Amniotic stem cell (primary cell): ENCODE results near the gene WDR73.
"Not testable (repeated sequence)": the region's sequence is repeated elsewhere in the genome, so short reads cannot be mapped to it uniquely, and the experiment has no call there.

Source experiments
- DNase-seq: peaks from one replicate; lab custom pipeline; 2025; lab: John Stamatoyannopoulos, UW

The WDR73 gene

DNA sequence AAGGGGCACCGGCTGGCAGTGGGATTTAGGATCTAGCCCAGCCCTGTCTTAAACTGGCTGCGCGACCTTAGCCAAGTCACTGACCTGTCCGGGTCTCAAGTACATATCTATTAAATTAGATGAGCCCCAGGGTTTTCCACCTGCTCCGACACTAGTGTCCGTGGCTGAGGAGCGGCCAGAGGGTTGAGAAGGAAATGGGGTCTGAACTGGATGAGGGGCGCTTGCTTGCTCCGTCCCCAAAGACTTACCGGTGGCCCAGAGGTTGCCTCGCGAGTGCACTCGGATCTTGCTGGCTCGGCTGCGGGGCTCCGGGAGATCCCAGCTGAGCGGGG lies 3.6 kb upstream of the WDR73 start:
- DNase-seq = no peak

GRCh38 chr15:84656972-84657371 lies 2.9 kb upstream of the WDR73 start:
- no peak for DNase-seq

GRCh38 chr15:84654689-84655453 lies 788 bp upstream of the WDR73 start:
- DNase-seq = peak; percentile 62

GRCh38 chr15:84653584-84653909 lies 536 bp downstream of the WDR73 start:
- no peak for DNase-seq

GRCh38 chr15:84649706-84650105 lies 4.4 kb downstream of the WDR73 start:
- DNase-seq = no peak

- DNase-seq = no peak
Observed at GRCh38 chr15:84648539-84648938, 5.5 kb downstream of the WDR73 start.

GRCh38 chr15:84647726-84648125 lies 6.4 kb downstream of the WDR73 start:
- no peak for DNase-seq

- no peak for DNase-seq
Observed at GRCh38 chr15:84645997-84646396, 8.1 kb downstream of the WDR73 start.

GRCh38 chr15:84645496-84645895 lies 8.6 kb downstream of the WDR73 start:
- no peak for DNase-seq

DNA sequence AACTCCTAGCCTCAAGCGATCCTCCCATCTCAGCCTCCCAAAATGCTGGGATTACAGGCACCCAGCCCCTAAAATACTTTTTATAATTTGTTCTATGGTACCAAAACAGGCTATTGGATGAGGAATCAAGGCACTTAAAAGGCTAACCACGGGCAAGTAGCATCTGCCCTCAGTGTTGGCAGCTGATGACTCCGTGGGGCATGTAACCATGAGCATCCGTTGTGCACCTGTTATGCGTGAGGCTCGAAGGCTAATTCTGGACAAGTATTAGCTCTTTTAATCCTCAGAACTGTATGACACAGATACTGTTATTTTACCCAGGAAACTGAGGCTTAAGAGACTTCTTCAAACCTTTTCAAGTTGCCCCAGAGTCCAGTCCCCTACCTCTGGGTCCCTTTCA lies 10.2 kb downstream of the WDR73 start:
- no peak for DNase-seq

GRCh38 chr15:84642640-84643039 lies 11.4 kb downstream of the WDR73 start:
- DNase-seq = not testable (repeated sequence)

- not testable (repeated sequence) for DNase-seq
Observed at GRCh38 chr15:84641871-84642270, 12.2 kb downstream of the WDR73 start.

DNA sequence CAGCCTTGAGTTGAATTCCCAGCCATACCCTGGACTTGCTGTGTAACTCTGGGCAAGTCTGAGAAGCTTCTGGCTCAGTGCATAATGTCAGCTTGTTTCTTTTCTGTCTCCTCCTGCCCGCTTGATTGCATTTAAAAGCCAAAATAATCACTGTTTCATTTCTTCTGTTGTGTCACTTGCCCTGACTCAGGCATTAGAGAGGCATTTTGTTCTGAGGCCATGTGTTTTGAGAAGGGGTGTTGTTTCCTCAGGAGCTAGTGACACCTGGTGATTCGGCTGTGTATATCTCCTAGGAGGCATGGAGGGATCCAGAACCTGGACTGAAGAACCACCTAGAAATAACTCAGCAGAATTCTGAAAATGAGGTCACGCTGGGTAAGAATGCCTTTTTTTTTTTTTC lies 16.0 kb downstream of the WDR73 start:
- DNase-seq = no peak

- no peak for DNase-seq
Observed at GRCh38 chr15:84634228-84634837, 19.8 kb downstream of the WDR73 start.

- DNase-seq = peak; percentile 47
Observed at GRCh38 chr15:84633311-84634227, 20.5 kb downstream of the WDR73 start.

DNA sequence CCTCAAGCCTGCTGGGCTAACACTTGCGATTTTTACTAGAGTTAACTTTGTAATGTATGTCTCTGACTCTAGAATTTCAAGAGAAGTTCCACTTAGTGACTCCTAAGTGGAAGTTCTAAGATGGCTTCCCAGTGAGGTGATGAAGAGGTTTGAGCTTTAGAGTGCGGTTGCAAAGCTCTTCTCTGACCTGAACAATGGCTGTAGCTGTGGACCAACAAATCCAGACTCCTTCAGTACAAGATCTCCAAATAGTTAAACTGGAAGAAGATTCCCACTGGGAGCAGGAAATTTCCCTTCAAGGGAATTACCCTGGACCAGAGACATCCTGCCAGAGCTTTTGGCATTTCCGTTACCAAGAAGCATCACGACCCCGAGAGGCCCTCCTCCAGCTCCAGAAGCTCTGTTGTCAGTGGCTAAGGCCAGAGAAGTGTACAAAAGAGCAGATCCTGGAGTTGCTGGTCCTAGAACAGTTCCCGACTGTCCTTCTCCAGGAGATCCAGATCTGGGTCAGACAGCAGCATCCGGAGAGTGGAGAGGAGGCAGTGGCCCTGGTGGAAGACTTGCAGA lies 22.3 kb downstream of the WDR73 start:
- DNase-seq = no peak

- no peak for DNase-seq
Observed at GRCh38 chr15:84629033-84629432, 25.1 kb downstream of the WDR73 start.

- no peak for DNase-seq
Observed at GRCh38 chr15:84625123-84625522, 29.0 kb downstream of the WDR73 start.

- no peak for DNase-seq
Observed at GRCh38 chr15:84624359-84624758, 29.7 kb downstream of the WDR73 start.

DNA sequence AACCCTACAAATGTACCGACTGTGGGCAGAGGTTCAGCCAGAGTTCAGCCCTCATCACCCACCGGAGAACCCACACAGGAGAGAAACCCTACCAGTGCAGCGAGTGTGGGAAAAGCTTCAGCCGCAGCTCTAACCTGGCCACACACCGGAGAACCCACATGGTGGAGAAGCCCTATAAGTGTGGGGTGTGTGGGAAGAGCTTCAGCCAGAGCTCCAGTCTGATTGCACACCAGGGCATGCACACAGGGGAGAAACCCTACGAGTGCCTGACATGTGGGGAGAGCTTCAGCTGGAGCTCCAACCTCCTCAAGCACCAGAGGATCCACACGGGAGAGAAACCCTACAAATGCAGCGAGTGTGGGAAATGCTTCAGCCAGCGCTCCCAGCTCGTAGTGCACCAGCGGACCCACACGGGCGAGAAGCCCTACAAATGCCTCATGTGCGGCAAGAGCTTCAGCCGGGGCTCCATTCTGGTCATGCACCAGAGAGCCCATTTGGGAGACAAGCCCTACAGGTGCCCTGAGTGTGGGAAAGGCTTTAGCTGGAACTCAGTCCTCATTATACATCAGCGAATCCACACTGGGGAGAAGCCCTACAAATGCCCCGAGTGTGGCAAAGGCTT lies 32.6 kb downstream of the WDR73 start:
- no peak for DNase-seq

- no peak for DNase-seq
Observed at GRCh38 chr15:84620626-84621025, 33.5 kb downstream of the WDR73 start.

DNA sequence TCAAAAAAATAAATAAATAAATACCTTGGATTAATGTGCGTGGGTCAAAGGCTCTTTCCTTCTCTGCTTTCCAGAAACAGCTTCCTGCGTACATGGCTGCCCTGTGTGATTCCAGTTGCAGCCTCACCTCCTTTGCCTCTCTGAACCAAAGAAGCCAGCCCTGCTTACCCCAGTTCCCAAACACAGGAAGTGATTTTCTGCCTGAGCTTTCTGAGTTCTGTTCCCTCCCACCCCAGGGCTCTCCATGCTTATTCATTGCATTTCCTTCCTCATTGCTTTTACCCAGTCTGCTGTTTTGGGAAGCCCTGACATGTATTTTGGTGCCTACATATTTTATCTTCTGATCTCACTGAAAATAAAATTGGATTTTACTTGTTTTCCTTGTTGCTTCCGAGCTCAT lies 37.8 kb downstream of the WDR73 start:
- DNase-seq = no peak
